ENCODE results near the gene CALHM3. TPM values are rescaled to one million over a fixed set of nuclear protein-coding genes. Genes with fewer than 3 reads are reported as not detected.

Gene CALHM3
- total and polyA plus RNA-seq, 2 of the 13 experiments (the other 11 are each of a cell fraction or from before 2014, with no cell fraction given), result not detected

- no peaks in the 10 kb centered on the region for H3K79me2 ChIP-seq (ENCODE audit: insufficient read depth, low read length)
- no TSS peak for BruUV-seq (replicated peaks)
- ATAC-seq (no peak), DNase-seq (ENCODE audit: low spot score) (no peak), FAIRE-seq (no peak)
- CTCF ChIA-PET (ENCODE audit: low intra/inter-chr PET ratio, low total read pairs), result no interaction called here
- no peak overlapping the region for H2AFZ ChIP-seq (ENCODE audit: low read length)
- no peak overlapping the region for H3K9ac ChIP-seq (ENCODE audit: insufficient read depth, low read depth, low read length)
- no peak overlapping the region for H3K27ac ChIP-seq (ENCODE audit: extremely low read length, insufficient read depth, low read length)
- POLR2A ChIA-PET, result no interaction called here
- H3K36me3 ChIP-seq (replicated peaks in 1 of 2; ENCODE audit: control insufficient read depth in 1 of 2, insufficient read depth in 2 of 2, low read length in 2 of 2), result no peaks in the 10 kb centered on the region
- intact Hi-C loops (cut with micrococcal nuclease; ENCODE audit: unreplicated experiment) (no loop called here), in situ Hi-C loops (cut with HindIII; ENCODE audit: extremely low pct_ligation_motif_present, low pct_unique_long_range_greater_than_20kb) (no loop called here)
- no peaks in the 10 kb centered on the region for H3K9me3 ChIP-seq (ENCODE audit: low read length)
- no peak overlapping the region for H3K4me2 ChIP-seq (ENCODE audit: low read depth, low read length)
- H3K27me3 ChIP-seq (ENCODE audit: control insufficient read depth in 1 of 2, insufficient read depth in 2 of 2, low read length in 2 of 2), result peaks cover 1 to 42% of the 10 kb centered on the region in 2 experiments; a peak in 3 of 5 replicates
- H3K4me1 ChIP-seq (ENCODE audit: insufficient read depth, low read length), result peaks cover 18% of the 10 kb centered on the region
- no peak overlapping the region for H3K4me3 ChIP-seq (replicated peaks in 1 of 3; ENCODE audit: insufficient read depth in 1 of 3, low read depth in 2 of 3, low read length in 3 of 3)
- TF ChIP-seq TBX2 (CRISPR knock-in tag; IDR thresholded peaks at IDR 0.05; ENCODE audit: borderline replicate concordance) (no peak), RARG (CRISPR knock-in tag; IDR thresholded peaks at IDR 0.05; ENCODE audit: low read depth) (no peak), ZNF30 (CRISPR knock-in tag; IDR thresholded peaks at IDR 0.05) (no peak), MLLT10 (CRISPR knock-in tag; IDR thresholded peaks at IDR 0.05) (no peak), RBM39 (IDR thresholded peaks at IDR 0.05; ENCODE audit: low read depth, low read length, poor library complexity, severe bottlenecking) (no peak), ZBTB10 (CRISPR knock-in tag; IDR thresholded peaks at IDR 0.05; ENCODE audit: borderline replicate concordance) (no peak), MEF2D (CRISPR knock-in tag; IDR thresholded peaks at IDR 0.05) (no peak), ZNF775 (CRISPR knock-in tag; IDR thresholded peaks at IDR 0.05; ENCODE audit: borderline replicate concordance) (no peak), ZNF841 (CRISPR knock-in tag; IDR thresholded peaks at IDR 0.05; ENCODE audit: borderline replicate concordance) (no peak), ZMYM3 (CRISPR knock-in tag; IDR thresholded peaks at IDR 0.05) (no peak), SRY (CRISPR knock-in tag; IDR thresholded peaks at IDR 0.05) (no peak), ZFYVE20 (CRISPR knock-in tag; IDR thresholded peaks at IDR 0.05; ENCODE audit: borderline replicate concordance, low read depth) (no peak), MAX (IDR thresholded peaks at IDR 0.05) (no peak), ZBTB7B (CRISPR knock-in tag; IDR thresholded peaks at IDR 0.05) (no peak), IKZF4 (CRISPR knock-in tag; IDR thresholded peaks at IDR 0.05; ENCODE audit: borderline replicate concordance, low read depth, not compliant biosample characterization) (no peak), RAD21 (CRISPR knock-in tag; IDR thresholded peaks at IDR 0.05) (no peak), ZBTB8A (CRISPR knock-in tag; IDR thresholded peaks at IDR 0.05; ENCODE audit: borderline replicate concordance, low read depth) (no peak), GABPB1 (CRISPR knock-in tag; IDR thresholded peaks at IDR 0.05) (no peak), SRSF9 (IDR thresholded peaks at IDR 0.05; ENCODE audit: borderline replicate concordance, insufficient read depth, low read depth, low read length, poor library complexity, severe bottlenecking) (no peak)
- H4K20me1 ChIP-seq (ENCODE audit: insufficient read depth, low read length), result no peaks in the 10 kb centered on the region
- WGBS (ENCODE audit: low lambda C conversion rate), result 57% methylated on average over 7 of the region's 7 CpGs
These were observed 11.6 kb downstream of the CALHM3 start for GRCh38 chr10:103467406-103467805.
